HG03575 (cell line): ENCODE data around the gene TP73.

Experiments used
- ATAC-seq: cut with Tn5 transposase; IDR thresholded peaks from one replicate; pipeline ENCODE4 v1.9.1; 2021; ENCODE audit not compliant: unreplicated experiment, insufficient number of reproducible peaks, low FRiP score; ENCODE audit errors: extremely low read depth

Gene TP73

DNA sequence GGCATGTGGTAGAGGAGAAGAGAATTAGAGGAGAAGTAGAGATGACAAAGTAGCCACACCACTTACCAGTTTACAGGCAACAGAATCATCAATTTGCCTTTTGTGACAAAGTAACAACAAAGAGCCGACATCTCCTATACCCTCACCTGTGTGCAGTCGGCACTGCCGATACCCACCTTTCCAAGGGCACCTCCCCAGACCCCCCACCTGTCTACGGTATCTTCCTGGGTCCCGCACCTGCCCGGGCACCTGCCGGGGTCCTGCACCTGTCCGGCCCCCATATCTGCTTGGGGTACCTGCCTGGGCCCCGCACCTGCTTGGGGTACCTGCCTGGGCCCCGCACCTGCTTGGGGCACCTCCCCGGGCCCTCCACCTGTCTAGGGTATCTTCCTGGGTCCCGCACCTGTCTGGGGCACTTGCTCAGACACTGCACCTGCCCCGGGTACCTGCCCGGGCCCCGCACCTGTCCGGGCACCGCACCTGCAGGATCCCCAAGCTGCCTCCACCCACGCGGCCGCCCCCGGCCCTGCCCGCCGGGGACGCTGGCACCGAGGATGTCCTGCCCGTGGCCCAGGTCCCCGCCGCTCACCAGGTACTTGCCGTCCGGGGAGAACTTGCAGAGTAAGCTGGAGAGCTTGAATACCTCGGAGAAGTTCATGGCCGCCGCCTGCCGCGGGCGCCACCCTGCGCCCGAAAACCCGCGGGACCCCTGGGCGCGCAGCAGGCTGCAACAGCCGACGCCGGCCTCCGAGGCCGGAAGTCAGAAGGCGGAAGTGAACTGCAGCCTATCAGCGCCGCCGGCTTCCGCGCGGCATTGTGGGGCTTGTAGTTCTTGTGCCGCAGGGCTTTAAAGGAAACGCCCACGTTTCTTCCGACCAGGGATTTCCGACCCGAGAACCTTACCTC, 2.7 kb upstream of the TP73 start, which contains the start of gene WRAP73:
Gene WRAP73 (minus strand): TSS at position 762 of the 906 bp plus-strand sequence. CDS start 104 bp downstream, at position 658.
- ATAC-seq = no peak

DNA sequence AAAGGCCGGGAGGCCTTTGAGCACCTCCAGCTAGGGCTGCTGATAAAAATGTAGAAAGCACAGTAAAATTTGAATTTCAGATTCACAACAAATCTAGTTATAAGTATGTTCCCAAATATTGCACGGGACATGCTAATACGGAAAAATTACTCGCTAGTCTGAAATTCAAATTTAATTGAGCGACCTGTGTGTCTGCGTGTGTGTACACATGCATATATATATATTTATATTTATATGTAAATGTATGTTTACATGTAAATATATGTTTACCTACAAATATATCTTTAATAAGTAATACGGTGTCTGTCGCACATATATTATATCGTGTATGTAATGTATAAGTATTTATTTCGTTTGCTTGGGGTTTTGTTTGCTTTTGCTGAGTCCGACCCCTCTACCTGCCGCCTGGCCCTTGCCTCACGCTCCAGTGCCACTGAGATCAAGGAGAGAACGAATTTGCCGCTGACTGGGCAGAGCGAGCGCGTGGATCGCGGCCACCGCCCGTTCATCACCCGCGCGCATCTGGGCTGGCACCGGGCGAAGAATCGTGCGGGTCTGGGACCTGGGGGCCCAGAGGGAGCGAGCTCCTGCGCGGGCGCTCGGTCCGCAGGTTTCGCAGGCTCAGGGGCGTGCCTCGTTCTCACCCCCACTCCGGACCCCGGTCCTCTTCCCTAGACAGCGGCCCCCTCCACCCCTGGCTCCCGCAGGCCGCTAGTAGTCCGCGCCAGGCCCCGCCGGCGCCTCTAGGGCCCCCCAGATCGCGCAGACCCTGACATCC, 1.9 kb upstream of the TP73 start:
- no peak for ATAC-seq

DNA sequence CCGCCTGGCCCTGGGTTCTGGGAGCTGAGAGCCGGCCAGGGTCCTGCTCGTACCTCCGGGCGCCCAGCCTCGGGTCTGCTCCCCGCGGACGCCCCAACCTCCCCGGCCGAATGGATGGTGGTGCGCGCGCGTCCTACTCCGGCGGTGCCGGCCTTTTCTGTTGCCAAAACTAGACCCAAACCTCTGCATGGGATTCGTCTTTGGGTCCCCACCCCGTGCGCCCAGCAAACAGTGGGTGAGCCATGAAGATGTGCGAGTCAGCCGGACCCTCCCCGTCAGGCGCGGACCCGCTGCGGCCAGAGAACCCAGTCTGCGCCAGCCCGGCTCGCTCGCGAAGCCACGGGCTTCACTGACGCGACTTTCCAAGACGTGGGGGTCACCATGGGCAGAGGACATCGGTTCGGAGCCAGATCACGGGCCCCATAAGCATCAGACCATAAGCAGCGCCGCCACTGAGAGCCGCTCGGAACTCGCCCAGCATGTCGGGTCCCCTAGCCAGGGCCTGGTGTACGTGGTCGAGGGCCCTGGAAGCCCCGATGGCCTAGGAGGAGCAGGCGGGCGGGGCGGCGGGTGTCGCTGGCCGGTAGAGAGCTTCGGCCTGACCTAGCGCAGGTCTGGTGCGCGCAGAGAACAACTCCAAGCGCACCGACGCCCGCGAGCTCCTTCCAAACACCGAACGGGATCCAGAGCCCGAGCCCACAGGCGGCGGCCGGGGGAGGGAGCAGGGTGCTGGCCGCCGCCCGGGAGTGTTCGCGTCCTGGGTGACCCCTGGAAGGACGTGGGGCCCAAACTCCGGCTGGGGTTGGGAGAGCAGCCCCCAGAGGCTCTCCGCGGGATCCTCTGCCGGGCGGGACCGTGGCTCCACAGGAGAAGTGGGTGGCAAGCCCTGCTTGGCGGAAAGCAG, 1.0 kb upstream of the TP73 start:
- ATAC-seq = no peak

DNA sequence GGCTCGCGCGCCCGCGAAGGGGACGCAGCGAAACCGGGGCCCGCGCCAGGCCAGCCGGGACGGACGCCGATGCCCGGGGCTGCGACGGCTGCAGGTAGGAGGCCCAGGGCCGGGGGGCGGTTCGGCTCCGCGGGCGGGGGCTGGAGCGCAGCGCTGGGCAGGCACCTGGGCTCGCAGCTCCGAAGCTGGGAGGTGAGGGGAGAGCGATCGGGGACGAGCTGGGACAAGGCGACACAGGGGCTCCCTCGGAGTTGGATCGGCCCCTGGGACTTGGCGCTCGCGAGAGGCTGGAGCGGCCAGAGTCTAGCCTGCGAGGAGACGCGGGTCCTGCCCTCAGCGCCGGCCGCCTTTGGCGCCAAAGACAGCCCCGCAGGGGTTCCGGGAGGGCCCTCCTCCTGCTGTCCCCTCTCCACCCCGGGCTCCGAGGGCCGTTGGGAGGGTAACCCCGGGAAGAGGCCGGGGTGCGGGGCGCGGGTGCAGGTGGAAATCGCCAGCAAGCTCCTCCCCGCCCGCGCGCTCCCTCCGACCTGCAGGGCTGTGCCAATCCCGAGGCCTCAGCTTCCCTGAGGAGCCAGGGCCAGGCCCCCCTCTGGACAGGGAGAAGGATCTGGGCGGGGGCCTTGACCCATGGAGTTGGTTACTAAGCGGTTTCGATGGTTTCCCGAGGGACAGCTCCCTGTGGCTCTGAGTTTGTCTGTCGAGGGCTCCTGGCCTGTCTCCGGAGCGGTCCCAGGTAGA, 401 bp downstream of the TP73 start:
- no peak for ATAC-seq

DNA sequence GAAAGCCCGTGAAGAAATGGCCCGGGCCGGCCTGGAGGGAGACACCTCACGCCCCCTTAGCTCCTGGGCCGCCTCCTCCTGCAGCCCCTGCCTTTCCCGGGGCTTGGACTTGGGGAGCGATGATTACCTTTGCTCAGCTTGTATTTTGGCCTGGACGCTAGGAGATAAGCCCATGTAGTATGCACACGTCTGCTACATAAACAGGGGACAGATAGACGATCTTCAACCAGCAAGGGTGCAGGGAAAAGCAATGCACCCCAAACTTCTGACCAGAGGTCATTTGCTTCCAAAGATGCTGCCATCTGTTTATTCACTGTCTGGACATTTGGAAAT, 936 bp downstream of the TP73 start:
- ATAC-seq = no peak

DNA sequence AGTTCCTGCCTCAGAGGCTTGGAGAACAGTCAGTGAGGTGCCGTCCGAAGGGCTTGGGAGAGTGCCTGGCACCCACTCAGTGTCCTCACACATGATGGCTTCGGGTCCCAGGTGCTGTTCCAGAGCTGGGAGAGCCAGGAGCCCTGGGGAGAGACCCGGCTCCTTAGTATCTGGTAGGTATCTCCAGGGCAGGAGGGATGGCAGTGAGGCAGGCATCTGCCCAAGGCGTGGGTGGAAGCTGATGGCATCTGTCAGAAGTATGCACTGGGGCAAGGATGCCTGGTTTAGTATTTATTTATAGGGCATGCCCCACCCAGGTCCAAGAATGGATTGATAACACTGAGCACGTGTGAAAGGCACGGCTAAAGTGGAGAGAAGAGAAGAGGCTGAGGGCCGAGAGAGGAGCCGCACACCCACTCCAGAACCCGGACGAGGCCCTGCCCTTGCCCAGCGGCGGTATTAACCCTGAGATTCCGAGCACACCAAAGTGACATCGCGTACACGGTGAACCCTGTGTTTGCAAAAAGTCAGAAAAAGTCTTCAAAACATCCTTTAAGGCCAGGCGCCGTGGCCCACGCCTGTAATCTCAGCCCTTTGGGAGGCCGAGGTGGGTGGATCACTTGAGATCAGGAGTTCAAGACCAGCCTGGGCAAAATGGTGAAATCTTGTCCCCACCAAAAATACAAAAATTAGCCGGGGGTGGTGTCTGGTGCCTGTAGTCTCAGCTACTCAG, 2.4 kb downstream of the TP73 start:
- no peak for ATAC-seq

DNA sequence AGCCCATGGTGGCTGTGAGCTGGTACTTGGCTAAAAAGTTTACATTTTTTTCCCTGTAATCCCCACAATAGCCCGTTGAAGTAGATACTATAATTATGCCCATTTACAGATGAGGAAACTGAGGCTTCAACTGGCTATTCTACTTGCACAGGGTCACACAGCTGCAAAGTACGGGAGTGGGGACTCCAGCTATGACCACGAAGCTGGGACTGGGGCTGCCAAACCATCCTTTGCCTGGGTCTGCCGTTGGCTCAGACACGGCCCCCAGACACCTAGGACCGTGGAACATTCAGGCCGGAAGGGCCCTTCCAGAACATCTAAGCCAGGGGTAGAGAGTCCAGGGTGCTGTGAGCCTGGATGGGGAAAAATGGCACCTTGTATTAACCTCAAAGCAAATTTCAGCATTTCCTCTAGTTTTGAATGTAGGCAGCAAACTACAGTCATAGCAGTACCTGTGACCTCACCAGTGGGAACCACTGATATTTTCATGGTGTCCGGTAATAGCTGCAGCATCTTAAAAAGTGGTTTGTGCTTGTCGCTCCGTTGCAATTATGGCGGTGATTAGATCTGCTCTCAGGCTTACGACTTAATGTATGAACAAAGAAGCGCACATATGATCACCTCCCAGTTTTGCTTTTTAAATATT, 4.3 kb downstream of the TP73 start:
- ATAC-seq = peak; percentile 45

DNA sequence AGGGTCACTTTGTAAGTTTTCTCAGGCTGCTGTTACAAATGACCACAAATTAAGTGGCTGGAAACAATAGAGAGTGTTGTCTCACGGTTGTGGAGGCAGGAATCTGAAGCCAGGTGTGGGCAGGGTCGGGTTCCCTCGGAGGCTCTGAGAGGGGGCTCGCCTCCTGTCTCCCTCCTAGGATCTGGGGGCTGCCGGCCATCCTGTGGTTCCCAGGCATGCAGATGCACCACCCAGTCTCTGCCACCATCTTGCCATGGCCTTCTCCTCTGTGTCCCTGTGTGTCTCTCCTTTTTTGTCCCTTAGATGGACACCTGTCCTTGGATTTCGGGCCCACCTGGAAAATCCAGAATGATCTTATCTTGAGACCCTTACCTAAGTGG, 4.8 kb downstream of the TP73 start:
- no peak for ATAC-seq

DNA sequence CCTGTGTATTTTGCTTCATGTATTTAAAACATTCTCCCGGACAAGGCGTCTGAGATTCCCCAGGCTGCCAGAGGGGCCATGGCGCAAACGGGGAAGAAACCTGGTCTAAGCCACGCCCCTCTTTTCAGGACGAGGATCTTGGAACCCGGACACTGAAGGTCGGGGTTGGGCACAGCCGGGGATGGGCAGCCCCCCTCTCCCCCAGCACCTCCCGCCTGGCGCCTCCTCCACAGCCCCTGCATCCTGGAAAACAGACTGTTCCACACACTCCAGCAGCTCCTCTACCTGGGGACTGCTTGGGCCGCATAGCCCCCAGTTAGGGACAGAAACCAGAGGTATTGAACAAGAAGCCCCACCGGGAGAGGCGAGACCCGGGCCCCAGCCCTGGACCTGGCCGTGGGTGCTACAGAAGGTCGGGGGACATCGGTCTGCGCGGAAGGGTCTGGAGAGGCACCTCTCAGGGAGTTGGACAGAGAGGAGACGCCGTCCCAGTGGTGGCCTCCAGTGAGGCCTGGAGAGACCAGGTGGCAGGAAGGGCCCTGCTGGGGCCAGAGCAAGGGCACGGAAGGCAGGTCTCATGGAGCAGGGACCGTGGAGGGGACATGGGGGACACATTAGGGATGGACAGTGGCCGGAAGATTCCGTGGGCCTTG, 5.4 kb downstream of the TP73 start:
- no peak for ATAC-seq

DNA sequence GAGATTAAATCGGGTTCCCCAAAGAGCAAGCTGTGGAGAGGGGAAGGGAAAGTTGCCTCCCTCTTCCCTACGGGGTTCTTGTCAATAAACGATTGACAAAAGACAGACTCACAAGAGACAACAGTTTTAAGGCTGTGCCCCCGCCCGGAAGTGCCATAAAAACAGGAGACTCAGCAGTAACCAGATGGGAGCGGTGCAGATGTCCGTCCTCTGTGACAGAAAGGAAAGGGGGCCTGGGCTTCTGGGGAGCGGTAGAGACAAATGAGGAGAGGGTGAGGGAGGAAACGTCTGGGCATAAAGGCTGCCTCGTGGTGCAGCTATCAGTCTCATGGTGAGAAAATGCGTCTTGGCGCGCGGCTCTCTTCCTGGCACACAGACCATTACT, 5.9 kb downstream of the TP73 start:
- ATAC-seq = no peak

DNA sequence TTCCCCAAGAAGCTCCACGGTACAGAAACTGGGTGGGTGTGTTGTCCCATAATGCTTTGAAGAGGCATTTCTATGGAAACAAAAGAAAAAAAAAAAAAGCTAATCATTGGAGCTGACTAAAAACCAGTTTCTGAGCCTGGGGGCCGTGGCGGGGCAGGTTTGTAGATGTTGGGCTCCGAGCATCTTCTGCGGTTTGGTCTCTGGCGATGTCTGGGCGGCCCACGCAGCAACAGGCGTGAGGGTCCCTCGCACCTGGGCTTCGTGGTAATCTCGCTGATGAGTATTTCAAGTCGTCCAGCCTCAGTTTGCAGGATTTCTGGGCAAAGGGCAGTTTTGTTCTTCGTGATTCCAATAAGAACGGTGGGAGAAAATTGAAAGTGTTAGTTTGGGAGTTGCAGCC, 6.8 kb downstream of the TP73 start:
- no peak for ATAC-seq

DNA sequence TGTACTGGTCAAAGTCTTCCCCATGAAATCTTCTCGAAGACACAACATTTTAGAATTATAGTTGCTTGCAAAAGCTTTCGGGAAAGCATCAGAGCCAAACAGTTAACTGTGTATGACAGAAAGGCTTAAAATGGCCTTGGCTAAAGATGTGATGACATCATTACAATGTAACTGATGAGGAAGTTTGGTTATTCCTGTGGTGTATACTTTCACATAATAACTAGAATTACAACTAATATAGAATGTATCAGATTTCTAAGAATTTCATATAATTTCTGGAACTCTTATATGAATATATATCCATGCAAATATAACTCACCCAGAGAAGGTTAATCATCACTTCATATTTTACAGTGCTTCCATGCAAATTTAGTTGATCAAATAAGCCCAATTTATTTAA, 8.4 kb downstream of the TP73 start:
- ATAC-seq = no peak

DNA sequence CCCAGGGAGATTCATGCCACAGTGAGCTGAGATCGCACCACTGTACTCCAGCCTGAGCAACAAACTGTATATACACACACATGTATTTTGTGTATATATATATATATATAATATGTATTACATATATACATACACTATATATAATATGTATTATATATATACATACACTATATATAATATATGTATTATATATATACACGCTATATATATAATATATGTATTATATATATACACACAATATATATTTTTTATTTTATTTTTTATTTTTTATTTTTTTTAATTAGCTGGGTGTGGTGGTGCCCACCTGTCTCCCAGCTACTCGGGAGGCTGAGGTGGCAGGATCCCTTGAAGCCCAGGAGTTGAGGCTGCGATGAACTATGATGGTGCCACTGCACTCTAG, 9.3 kb downstream of the TP73 start:
- no peak for ATAC-seq

DNA sequence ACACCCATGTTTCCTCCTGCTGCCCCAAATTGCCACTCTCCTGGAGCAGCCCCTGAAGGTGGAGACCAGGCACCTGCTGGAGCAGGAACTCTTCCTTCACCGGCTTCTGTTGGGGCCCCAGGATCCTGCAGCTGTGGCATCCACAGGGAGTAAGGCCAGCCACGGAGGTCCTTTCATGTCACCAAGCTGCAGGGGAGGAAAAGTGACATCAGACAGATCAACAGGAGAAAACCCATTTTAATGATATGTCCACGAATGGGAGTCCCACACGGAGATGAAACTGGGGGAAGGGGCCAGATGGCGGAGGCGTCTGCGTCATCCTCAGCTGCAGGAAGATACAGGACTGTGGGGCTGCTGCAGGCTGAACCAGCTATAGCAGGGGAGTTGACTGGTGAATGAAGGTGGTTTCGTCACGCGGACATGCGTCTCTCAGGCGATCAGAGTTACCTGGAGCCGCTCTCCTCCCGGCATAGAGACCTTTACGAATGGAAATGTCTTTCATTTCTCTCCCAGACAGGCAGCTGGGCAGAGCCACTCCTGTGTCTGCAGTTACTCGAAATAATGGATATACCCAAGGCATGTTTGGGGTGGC, 9.9 kb downstream of the TP73 start:
- ATAC-seq = no peak

DNA sequence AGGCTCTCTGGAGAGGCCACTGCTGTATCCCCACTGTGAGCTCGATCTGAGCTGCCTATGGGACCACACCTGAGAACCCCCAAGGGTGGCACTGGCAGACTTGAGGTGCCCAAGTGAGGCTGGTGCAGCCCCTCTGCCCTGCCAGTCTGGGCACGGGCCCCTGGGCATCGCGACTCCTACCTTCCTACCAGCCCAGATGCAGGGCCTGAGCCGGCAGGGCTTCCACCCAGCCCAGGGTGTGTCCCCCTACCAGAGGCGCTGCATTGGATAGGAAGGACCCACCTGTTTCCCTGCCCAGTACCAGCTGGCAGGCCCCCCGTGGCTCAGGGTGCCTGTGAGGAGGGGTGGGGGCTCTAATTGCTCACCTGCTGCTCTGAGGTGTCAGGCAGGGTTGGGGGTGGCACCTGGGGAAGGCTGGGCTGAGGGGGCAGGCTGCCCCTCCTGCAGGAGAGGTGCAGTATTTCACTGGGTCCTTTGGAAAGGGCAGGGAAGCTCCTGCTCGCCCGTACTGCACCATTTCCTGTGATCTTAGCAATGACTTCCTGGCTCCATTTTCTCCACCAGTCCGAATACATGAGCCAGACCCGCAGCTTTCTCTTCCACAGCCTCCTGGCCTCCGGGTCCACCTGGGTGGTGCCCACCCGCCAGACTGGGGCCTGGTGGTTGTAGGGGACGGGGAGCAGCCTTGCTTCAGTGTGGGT, 11.8 kb downstream of the TP73 start:
- ATAC-seq = no peak

DNA sequence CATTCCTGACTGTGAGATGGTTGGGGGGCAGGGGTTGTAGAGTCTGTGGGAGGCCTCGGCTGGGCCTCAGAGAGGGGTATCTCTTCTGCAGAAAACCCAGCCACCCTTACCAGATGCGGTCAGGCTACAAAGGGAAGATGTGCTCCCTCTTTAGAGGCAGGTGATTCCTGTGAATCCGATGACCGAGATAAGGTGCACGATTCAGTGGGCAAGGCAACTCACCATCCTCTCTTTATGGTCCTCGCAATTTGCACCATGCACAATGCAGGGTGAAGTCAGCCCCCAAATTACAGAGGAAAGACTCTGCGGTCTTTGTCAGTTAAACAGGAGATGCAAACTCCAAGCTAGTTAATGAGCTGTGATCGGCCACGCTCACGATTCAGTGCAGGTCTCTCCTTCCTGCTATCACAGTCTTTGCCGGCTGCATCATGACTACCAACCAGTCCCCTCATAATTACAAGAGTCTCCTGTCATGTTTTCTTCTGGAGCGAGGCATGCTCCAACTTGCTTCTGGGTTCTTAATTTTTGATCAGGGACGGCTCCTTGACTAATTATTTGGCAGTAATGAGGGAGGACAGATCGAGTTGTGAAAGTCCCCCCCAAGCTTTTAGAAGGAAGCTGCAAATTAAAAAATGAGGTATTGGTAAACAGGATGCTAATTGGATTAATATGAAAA, 12.5 kb downstream of the TP73 start:
- ATAC-seq = no peak
